DND-41 (cell line): Measurements from ENCODE around the gene PRR5.

ENCODE experiments used
- CTCF ChIP-seq: IDR thresholded peaks from 2 replicates; pipeline ENCODE4 v1.5.1; 2012; ENCODE audit warnings: borderline replicate concordance, low read length, moderate library complexity, mild to moderate bottlenecking; ENCODE audit not compliant: poor library complexity, severe bottlenecking; ENCODE audit errors: extremely low read depth
- EZH2 ChIP-seq: IDR thresholded peaks from 3 replicates; pipeline ENCODE4 v1.6.1; 2012; ENCODE audit warnings: borderline replicate concordance, low read depth, mild to moderate bottlenecking, moderate library complexity, low read length, inconsistent platforms; ENCODE audit not compliant: severe bottlenecking

DNA sequence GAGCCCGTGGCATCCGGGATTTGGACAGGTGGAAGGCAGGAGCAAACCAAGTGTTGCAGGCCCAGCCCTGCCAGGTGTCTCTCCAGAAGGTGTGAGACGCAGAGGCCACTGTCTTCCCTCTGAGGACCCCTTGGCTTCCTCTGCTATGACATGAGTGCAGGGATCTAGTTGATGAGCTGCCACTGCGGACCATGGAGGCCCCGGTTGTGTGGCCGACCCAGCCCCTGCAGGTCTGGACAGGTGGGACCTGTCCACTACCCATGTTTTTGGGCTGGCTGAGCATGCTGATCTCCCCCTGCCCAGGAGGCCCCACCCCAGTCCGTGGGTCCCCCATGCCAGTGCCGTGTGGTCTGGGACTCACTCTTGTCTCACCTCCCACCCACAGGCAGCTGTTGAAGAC, 22.9 kb downstream of the PRR5 start:
- TF ChIP-seq CTCF (no peak), EZH2 (no peak)
